OCI-LY3 (cell line): ENCODE results near the gene SORBS1.

Experiments used
- EZH2phosphoT487 ChIP-seq: fragments of 200-600 bp; shearing (Covaris generic); IDR thresholded peaks from 2 replicates; pipeline ENCODE4 v1.6.1; 2018; ENCODE audit warnings: antibody characterized with exemption, mixed run types, low read depth
- TF ChIP-seq, protein P1 (sequence below): fragments of 200-600, 300-600 bp; sonication (generic); IDR thresholded peaks from 2 replicates; pipeline ENCODE4 v1.5.1; 2014; ENCODE audit warnings: antibody characterized with exemption, low read length, low read depth

DNA sequence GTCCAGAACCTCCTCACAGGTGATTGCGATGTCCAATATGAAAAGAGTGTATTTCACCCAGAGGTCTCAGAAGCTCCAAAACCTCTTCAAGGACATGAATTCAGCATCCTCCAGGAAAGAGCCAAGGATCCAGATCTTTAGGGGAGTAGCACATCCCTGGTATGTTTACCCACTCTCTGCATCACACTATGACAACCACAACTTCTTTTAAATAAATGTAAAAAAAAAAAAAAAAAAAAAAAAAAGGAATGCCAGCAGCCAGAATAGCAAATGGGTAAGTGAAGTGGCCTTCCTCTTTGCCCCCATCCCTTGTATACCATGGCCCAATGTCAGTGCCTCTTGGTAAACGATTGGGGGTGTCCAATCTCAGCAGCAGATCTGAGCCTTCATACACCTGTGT lies 67.3 kb downstream of the SORBS1 start:
- TF ChIP-seq, protein P1, sequence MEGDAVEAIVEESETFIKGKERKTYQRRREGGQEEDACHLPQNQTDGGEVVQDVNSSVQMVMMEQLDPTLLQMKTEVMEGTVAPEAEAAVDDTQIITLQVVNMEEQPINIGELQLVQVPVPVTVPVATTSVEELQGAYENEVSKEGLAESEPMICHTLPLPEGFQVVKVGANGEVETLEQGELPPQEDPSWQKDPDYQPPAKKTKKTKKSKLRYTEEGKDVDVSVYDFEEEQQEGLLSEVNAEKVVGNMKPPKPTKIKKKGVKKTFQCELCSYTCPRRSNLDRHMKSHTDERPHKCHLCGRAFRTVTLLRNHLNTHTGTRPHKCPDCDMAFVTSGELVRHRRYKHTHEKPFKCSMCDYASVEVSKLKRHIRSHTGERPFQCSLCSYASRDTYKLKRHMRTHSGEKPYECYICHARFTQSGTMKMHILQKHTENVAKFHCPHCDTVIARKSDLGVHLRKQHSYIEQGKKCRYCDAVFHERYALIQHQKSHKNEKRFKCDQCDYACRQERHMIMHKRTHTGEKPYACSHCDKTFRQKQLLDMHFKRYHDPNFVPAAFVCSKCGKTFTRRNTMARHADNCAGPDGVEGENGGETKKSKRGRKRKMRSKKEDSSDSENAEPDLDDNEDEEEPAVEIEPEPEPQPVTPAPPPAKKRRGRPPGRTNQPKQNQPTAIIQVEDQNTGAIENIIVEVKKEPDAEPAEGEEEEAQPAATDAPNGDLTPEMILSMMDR: no peak
- no peak for TF ChIP-seq EZH2phosphoT487
